ENCODE results near the gene MMP2. TPM values are rescaled to one million over a fixed set of nuclear protein-coding genes. Genes with fewer than 3 reads are reported as not detected.

The MMP2 gene
- total RNA-seq, 4 donors from 2014 or later, result 211 to 368 (median 256) TPM

DNA sequence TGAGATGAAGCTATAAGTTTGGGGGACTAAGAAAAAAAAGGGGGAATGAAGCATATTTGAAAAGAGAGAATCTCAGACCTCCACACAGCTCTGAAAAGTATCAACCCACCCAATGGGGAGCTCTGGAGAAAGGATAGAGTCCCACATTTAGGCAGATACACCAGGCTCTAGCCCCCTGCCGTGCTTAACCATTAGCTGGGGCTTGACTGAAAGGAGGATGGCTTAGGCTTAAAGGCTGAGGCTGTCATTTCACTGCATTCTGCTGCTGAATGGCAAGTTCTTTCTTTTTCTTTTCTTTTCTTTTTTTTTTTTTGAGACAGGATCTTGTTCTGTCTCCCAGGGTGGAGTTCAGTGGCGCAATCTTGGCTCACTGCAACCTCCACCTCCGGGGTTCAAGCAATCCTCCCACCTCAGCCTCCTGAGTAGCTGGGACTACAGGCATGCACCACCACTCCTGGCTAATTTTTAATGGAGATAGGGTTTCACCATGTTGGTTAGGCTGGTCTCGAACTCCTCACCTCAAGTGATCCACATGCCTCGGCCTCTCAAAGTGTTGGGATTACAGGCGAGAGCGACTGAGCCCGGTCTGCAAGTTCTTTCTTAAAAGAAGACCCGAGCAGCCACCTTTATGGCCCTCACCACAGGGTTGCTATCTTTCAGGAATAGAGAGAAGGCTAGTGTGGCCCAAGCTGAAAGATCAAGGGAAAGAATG lies 9.0 kb upstream of the MMP2 start:
- intact Hi-C loops (cut with DNase I), result loop anchor here (5.0 kb wide), 1 partner anchor 372 kb away; no protein-coding TSS in a partner anchor
- TF ChIP-seq POLR2A (IDR thresholded peaks at IDR 0.05; ENCODE audit: low read depth) (no peak), POLR2AphosphoS5 (IDR thresholded peaks at IDR 0.05) (no peak), EP300 (IDR thresholded peaks at IDR 0.05) (no peak)
- TF ChIP-seq, protein P1, sequence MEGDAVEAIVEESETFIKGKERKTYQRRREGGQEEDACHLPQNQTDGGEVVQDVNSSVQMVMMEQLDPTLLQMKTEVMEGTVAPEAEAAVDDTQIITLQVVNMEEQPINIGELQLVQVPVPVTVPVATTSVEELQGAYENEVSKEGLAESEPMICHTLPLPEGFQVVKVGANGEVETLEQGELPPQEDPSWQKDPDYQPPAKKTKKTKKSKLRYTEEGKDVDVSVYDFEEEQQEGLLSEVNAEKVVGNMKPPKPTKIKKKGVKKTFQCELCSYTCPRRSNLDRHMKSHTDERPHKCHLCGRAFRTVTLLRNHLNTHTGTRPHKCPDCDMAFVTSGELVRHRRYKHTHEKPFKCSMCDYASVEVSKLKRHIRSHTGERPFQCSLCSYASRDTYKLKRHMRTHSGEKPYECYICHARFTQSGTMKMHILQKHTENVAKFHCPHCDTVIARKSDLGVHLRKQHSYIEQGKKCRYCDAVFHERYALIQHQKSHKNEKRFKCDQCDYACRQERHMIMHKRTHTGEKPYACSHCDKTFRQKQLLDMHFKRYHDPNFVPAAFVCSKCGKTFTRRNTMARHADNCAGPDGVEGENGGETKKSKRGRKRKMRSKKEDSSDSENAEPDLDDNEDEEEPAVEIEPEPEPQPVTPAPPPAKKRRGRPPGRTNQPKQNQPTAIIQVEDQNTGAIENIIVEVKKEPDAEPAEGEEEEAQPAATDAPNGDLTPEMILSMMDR (IDR thresholded peaks at IDR 0.05), result no peak
- H3K36me3 ChIP-seq, result no peaks in the 10 kb centered on the region
- no peaks in the 10 kb centered on the region for H3K9me3 ChIP-seq
- peaks cover 0 to 22% (median 0%) of the 10 kb centered on the region in 4 donors for H3K27me3 ChIP-seq
- peak overlapping the region in 1 of 4 donors; percentile 36 for H3K27ac ChIP-seq (replicated peaks in 1 of 4)
- peaks cover 2 to 24% (median 15%) of the 10 kb centered on the region in 4 donors for H3K4me1 ChIP-seq
- DNase-seq (ENCODE audit: extremely low spot score), result no peak
- WGBS, result 96% methylated on average over 9 of the region's 9 CpGs
- H3K4me3 ChIP-seq, result no peak overlapping the region

- peaks cover 0 to 21% (median 0%) of the 10 kb centered on the region in 4 donors for H3K27me3 ChIP-seq
- 57% methylated on average over 6 of the region's 7 CpGs for WGBS
- H3K9me3 ChIP-seq, result no peaks in the 10 kb centered on the region
- H3K4me3 ChIP-seq, result no peak overlapping the region
- H3K27ac ChIP-seq (replicated peaks in 1 of 4), result peak overlapping the region; percentile 22 to 51 (median 30)
- TF ChIP-seq EP300 (IDR thresholded peaks at IDR 0.05), result no peak
- TF ChIP-seq, protein P1 (IDR thresholded peaks at IDR 0.05), result no peak
- TF ChIP-seq POLR2A (IDR thresholded peaks at IDR 0.05; ENCODE audit: low read depth), result no peak
- TF ChIP-seq POLR2AphosphoS5 (IDR thresholded peaks at IDR 0.05), result no peak
- intact Hi-C loops (cut with DNase I), result no loop called here
- H3K36me3 ChIP-seq, result no peaks in the 10 kb centered on the region
- no peak for DNase-seq (ENCODE audit: extremely low spot score)
- peaks cover 2 to 19% (median 15%) of the 10 kb centered on the region in 4 donors for H3K4me1 ChIP-seq
Measured at GRCh38 chr16:55470533-55471371, 8.2 kb upstream of the MMP2 start.

- DNase-seq (ENCODE audit: extremely low spot score), result no peak
- intact Hi-C loops (cut with DNase I), result no loop called here
- WGBS, result 83% methylated on average over 4 of the region's 4 CpGs
- no peak overlapping the region for H3K4me3 ChIP-seq
- peak overlapping the region in 3 of 4 donors; percentile 22 to 51 (median 28) for H3K27ac ChIP-seq (replicated peaks in 1 of 4)
- H3K4me1 ChIP-seq, result peaks cover 5 to 24% (median 19%) of the 10 kb centered on the region in 4 donors
- no peaks in the 10 kb centered on the region for H3K36me3 ChIP-seq
- H3K9me3 ChIP-seq, result no peaks in the 10 kb centered on the region
- peaks cover 0 to 13% (median 0%) of the 10 kb centered on the region in 4 donors for H3K27me3 ChIP-seq
- TF ChIP-seq POLR2A (IDR thresholded peaks at IDR 0.05; ENCODE audit: low read depth), result no peak
- TF ChIP-seq POLR2AphosphoS5 (IDR thresholded peaks at IDR 0.05), result no peak
- no peak for TF ChIP-seq EP300 (IDR thresholded peaks at IDR 0.05)
- TF ChIP-seq, protein P1 (IDR thresholded peaks at IDR 0.05), result no peak
Measured at GRCh38 chr16:55471448-55472097, 7.4 kb upstream of the MMP2 start.

- H3K9me3 ChIP-seq, result no peaks in the 10 kb centered on the region
- no peak for DNase-seq (ENCODE audit: extremely low spot score)
- 97% methylated on average over 2 of the region's 2 CpGs for WGBS
- no peak overlapping the region for H3K27ac ChIP-seq (replicated peaks in 1 of 4)
- H3K4me1 ChIP-seq, result peaks cover 10 to 39% (median 27%) of the 10 kb centered on the region in 4 donors
- H3K36me3 ChIP-seq, result no peaks in the 10 kb centered on the region
- no peak for TF ChIP-seq EP300 (IDR thresholded peaks at IDR 0.05)
- no peak for TF ChIP-seq POLR2AphosphoS5 (IDR thresholded peaks at IDR 0.05)
- TF ChIP-seq, protein P1 (IDR thresholded peaks at IDR 0.05), result no peak
- TF ChIP-seq POLR2A (IDR thresholded peaks at IDR 0.05; ENCODE audit: low read depth), result no peak
- H3K27me3 ChIP-seq, result peaks cover 0 to 10% (median 0%) of the 10 kb centered on the region in 4 donors
- no peak overlapping the region for H3K4me3 ChIP-seq
- intact Hi-C loops (cut with DNase I), result no loop called here
Measured at GRCh38 chr16:55473587-55473986, 5.4 kb upstream of the MMP2 start.

Measured in esophagus muscularis mucosa (tissue), 4 donors.